Neuronal stem cell (in vitro differentiated cells): ENCODE data around the gene RNF166.
A peak's percentile ranks its signal among the peaks of the same experiment; 100 is the strongest.

Experiments used
- DNase-seq: peaks from one replicate; pipeline ENCODE4 v3.0.0-alpha.2; 2013; ENCODE audit warnings: low spot score
- H2AFZ ChIP-seq: one replicate; pipeline ENCODE4 v1.6.1; 2013; ENCODE audit warnings: mild to moderate bottlenecking, low read length, inconsistent platforms
- H2AK5ac ChIP-seq: 2 replicates; pipeline ENCODE4 v1.6.1; 2013; ENCODE audit warnings: low read depth, mild to moderate bottlenecking, inconsistent platforms, low read length, moderate library complexity, mixed read lengths
- H2BK120ac ChIP-seq: 2 replicates; pipeline ENCODE4 v1.6.1; 2013; ENCODE audit warnings: low read depth, mild to moderate bottlenecking, inconsistent platforms, low read length, moderate library complexity, mixed read lengths
- H2BK12ac ChIP-seq: one replicate; pipeline ENCODE4 v1.6.1; 2013; ENCODE audit warnings: low read length, inconsistent platforms
- H2BK15ac ChIP-seq: 2 replicates; pipeline ENCODE4 v1.6.1; 2013; ENCODE audit warnings: mild to moderate bottlenecking, low read length, inconsistent platforms, mixed read lengths
- H2BK5ac ChIP-seq: one replicate; pipeline ENCODE4 v1.6.1; 2013; ENCODE audit warnings: inconsistent platforms, mild to moderate bottlenecking, low read length, moderate library complexity
- H3K14ac ChIP-seq: one replicate; pipeline ENCODE4 v1.6.1; 2013; ENCODE audit warnings: low read length, inconsistent platforms
- H3K18ac ChIP-seq: 2 replicates; pipeline ENCODE4 v1.6.1; 2013; ENCODE audit warnings: low read length, inconsistent platforms
- H3K23ac ChIP-seq: 2 replicates; pipeline ENCODE4 v1.6.1; 2013; ENCODE audit warnings: low read depth, mild to moderate bottlenecking, mixed read lengths, low read length, inconsistent platforms; ENCODE audit not compliant: poor library complexity
- H3K27ac ChIP-seq: replicated peaks from 3 replicates; pipeline ENCODE4 v1.5.1; 2013; ENCODE audit warnings: low read length, inconsistent platforms
- H3K27me3 ChIP-seq, 3 experiments: 2 replicates each; pipeline ENCODE4 v1.6.1; 2013; ENCODE audit warnings: low read length in 3 of 3, mild to moderate bottlenecking in 2 of 3, inconsistent platforms in 1 of 3, low read depth in 1 of 3, mixed read lengths in 1 of 3, moderate library complexity in 1 of 3; ENCODE audit not compliant: control insufficient read depth in 3 of 3, insufficient read depth in 3 of 3
- H3K36me3 ChIP-seq, 2 donors: replicated peaks in 1 of 2; 2 replicates each; pipeline ENCODE4 v1.6.1; 2013; ENCODE audit warnings: low read length in 2 of 2; ENCODE audit not compliant: control insufficient read depth in 2 of 2, insufficient read depth in 2 of 2
- H3K4ac ChIP-seq: 2 replicates; pipeline ENCODE4 v1.6.1; 2013; ENCODE audit warnings: inconsistent platforms, mild to moderate bottlenecking, low read length, moderate library complexity
- H3K4me1 ChIP-seq, 2 donors: 1 replicate in 1 of 2; 2 replicates in 1 of 2; pipeline ENCODE4 v1.6.1; 2013; ENCODE audit warnings: low read length in 2 of 2, low read depth in 1 of 2; ENCODE audit not compliant: control insufficient read depth in 2 of 2, insufficient read depth in 1 of 2
- H3K4me2 ChIP-seq: one replicate; pipeline ENCODE4 v1.6.1; 2013; ENCODE audit warnings: mild to moderate bottlenecking, low read length, inconsistent platforms; ENCODE audit not compliant: insufficient read depth, poor library complexity, severe bottlenecking
- H3K4me3 ChIP-seq, 2 donors: 2 replicates each; pipeline ENCODE4 v1.5.1; 2013; ENCODE audit warnings: low read length in 2 of 2, mild to moderate bottlenecking in 2 of 2, inconsistent platforms in 1 of 2, moderate library complexity in 1 of 2
- H3K79me1 ChIP-seq: one replicate; pipeline ENCODE4 v1.6.1; 2013; ENCODE audit warnings: low read depth, mild to moderate bottlenecking, inconsistent platforms, low read length, moderate library complexity
- H3K9ac ChIP-seq: one replicate; pipeline ENCODE4 v1.6.1; 2013; ENCODE audit warnings: mild to moderate bottlenecking, low read depth, low read length, inconsistent platforms; ENCODE audit not compliant: poor library complexity
- H3K9me3 ChIP-seq, 2 donors: replicated peaks in 1 of 2; 2 replicates each; pipeline versions ENCODE3 to v1.6.1; 2013; ENCODE audit warnings: low read length in 2 of 2, mild to moderate bottlenecking in 2 of 2, inconsistent platforms in 1 of 2, low read depth in 1 of 2, mixed read lengths in 1 of 2, moderate library complexity in 1 of 2; ENCODE audit not compliant: control insufficient read depth in 2 of 2, insufficient read depth in 1 of 2
- H4K8ac ChIP-seq: one replicate; pipeline ENCODE4 v1.6.1; 2013; ENCODE audit warnings: low read depth, mild to moderate bottlenecking, inconsistent platforms, low read length, moderate library complexity
- H4K91ac ChIP-seq: one replicate; pipeline ENCODE4 v1.6.1; 2013; ENCODE audit warnings: low read length, low read depth, mild to moderate bottlenecking, inconsistent platforms; ENCODE audit not compliant: poor library complexity
- WGBS, 2 donors: extraction: QIAGEN DNeasy Blood & Tissue Kit; methylation state at CpG; one replicate each; pipeline ENCODE4 v1.1.7; 2013; ENCODE audit warnings: missing lambda C conversion rate in 2 of 2, mixed read lengths in 1 of 2; ENCODE audit not compliant: insufficient read length in 2 of 2, insufficient replicate concordance in 1 of 2; ENCODE audit errors: extremely low coverage in 2 of 2; 5-methylcytosine and 5-hydroxymethylcytosine counted together

Gene RNF166

GRCh38 chr16:88733630-88734360 lies 27.6 kb upstream of the RNF166 start:
- Histone ChIP-seq H3K18ac (no peak overlapping the region), H2BK120ac (no peak overlapping the region), H4K91ac (no peak overlapping the region), H4K8ac (no peak overlapping the region), H2AK5ac (no peak overlapping the region), H3K9me3 (no peaks in the 10 kb centered on the region), H3K14ac (no peak overlapping the region), H2BK15ac (no peak overlapping the region), H2BK12ac (no peak overlapping the region), H3K4me3 (no peak overlapping the region), H3K27ac (no peak overlapping the region), H3K9ac (no peak overlapping the region), H2BK5ac (no peak overlapping the region), H3K27me3 (peaks cover 0 to 6% (median 0%) of the 10 kb centered on the region in 3 experiments), H3K79me1 (no peaks in the 10 kb centered on the region), H3K4ac (no peak overlapping the region), H2AFZ (no peak overlapping the region), H3K36me3 (no peaks in the 10 kb centered on the region), H3K4me2 (no peak overlapping the region), H3K23ac (peak overlapping the region; percentile 85), H3K4me1 (peaks cover 2 to 3% of the 10 kb centered on the region in 2 donors)
- no CpG with 5 or more reads among the region's 27 CpGs for WGBS, 2 donors
- no peak for DNase-seq

GRCh38 chr16:88732961-88733294 lies 26.7 kb upstream of the RNF166 start:
- H2AFZ ChIP-seq: no peak overlapping the region
- H2BK12ac ChIP-seq: no peak overlapping the region
- no peak overlapping the region for H3K4ac ChIP-seq
- H2AK5ac ChIP-seq: no peak overlapping the region
- DNase-seq: no peak
- H3K4me3 ChIP-seq: no peak overlapping the region
- H3K4me1 ChIP-seq: peaks cover 2 to 3% of the 10 kb centered on the region in 2 donors
- H3K14ac ChIP-seq: no peak overlapping the region
- no peak overlapping the region for H2BK5ac ChIP-seq
- no peak overlapping the region for H3K4me2 ChIP-seq
- H2BK15ac ChIP-seq: no peak overlapping the region
- no peaks in the 10 kb centered on the region for H3K79me1 ChIP-seq
- no peak overlapping the region for H3K18ac ChIP-seq
- WGBS, 2 donors: no CpG with 5 or more reads among the region's 13 CpGs
- no peaks in the 10 kb centered on the region for H3K9me3 ChIP-seq
- no peak overlapping the region for H3K9ac ChIP-seq
- peak overlapping the region; percentile 43 for H3K23ac ChIP-seq
- no peak overlapping the region for H4K8ac ChIP-seq
- H3K36me3 ChIP-seq: no peaks in the 10 kb centered on the region
- H3K27ac ChIP-seq: no peak overlapping the region
- H3K27me3 ChIP-seq: peaks cover 0 to 2% (median 0%) of the 10 kb centered on the region in 3 experiments
- H4K91ac ChIP-seq: peak overlapping the region; percentile 85
- no peak overlapping the region for H2BK120ac ChIP-seq

- Histone ChIP-seq H3K9ac (peak overlapping the region; percentile 4), H2BK5ac (no peak overlapping the region), H3K27me3 (no peaks in the 10 kb centered on the region), H3K23ac (peak overlapping the region; percentile 20), H2BK12ac (no peak overlapping the region), H3K14ac (peak overlapping the region; percentile 9), H3K4ac (no peak overlapping the region), H2AK5ac (peak overlapping the region; percentile 84), H3K79me1 (no peaks in the 10 kb centered on the region), H3K4me1 (peaks cover 0 to 2% of the 10 kb centered on the region in 2 donors), H3K18ac (no peak overlapping the region), H3K9me3 (no peaks in the 10 kb centered on the region), H3K27ac (no peak overlapping the region), H3K4me3 (no peak overlapping the region), H2AFZ (no peak overlapping the region), H4K91ac (no peak overlapping the region), H2BK15ac (no peak overlapping the region), H3K36me3 (no peaks in the 10 kb centered on the region), H4K8ac (no peak overlapping the region), H3K4me2 (no peak overlapping the region), H2BK120ac (no peak overlapping the region)
- no peak for DNase-seq
- no CpG with 5 or more reads among the region's 30 CpGs for WGBS, 2 donors
Observed at GRCh38 chr16:88732172-88732960, 26.2 kb upstream of the RNF166 start.

DNA sequence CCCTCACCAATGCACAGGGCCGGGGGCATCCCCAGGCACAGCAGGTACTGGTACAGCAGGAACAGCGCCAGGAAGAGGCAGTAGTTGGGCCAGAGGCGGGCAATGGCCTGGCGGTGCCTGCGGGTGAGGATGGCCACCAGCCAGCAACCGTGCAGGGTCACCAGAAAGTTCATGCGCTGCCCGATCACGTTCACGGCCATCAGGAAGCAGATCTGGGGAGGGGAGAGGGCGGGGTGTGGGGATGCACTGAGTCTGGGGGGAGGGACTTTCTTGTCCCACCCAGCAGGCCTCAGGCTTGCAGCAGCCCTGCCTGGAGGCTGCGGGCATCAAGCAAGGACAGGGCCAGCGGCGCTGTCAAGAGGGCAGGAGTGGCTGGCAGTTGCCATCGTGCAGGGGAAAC lies 25.5 kb upstream of the RNF166 start:
- Histone ChIP-seq H3K4ac (no peak overlapping the region), H4K91ac (no peak overlapping the region), H2BK12ac (no peak overlapping the region), H2BK5ac (no peak overlapping the region), H3K27ac (no peak overlapping the region), H2AFZ (no peak overlapping the region), H2AK5ac (peak overlapping the region; percentile 84), H3K4me3 (no peak overlapping the region), H3K9ac (peak overlapping the region; percentile 4), H3K4me2 (no peak overlapping the region), H3K9me3 (no peaks in the 10 kb centered on the region), H3K79me1 (no peaks in the 10 kb centered on the region), H3K14ac (no peak overlapping the region), H2BK15ac (no peak overlapping the region), H3K27me3 (no peaks in the 10 kb centered on the region), H2BK120ac (no peak overlapping the region), H3K4me1 (no peaks in the 10 kb centered on the region), H3K36me3 (no peaks in the 10 kb centered on the region), H4K8ac (no peak overlapping the region), H3K23ac (peak overlapping the region; percentile 55), H3K18ac (peak overlapping the region; percentile 17)
- WGBS, 2 donors: no CpG with 5 or more reads among the region's 15 CpGs
- DNase-seq: no peak
